ENCODE data around the gene PSMB5. TPM values are rescaled to one million over a fixed set of nuclear protein-coding genes. Genes with fewer than 3 reads are reported as not detected.

PSMB5 gene
- total and polyA plus RNA-seq, 9 of the 15 experiments (the other 6 are each of a cell fraction or from before 2014, with no cell fraction given) = 198 to 1,870 (median 269) TPM

DNA sequence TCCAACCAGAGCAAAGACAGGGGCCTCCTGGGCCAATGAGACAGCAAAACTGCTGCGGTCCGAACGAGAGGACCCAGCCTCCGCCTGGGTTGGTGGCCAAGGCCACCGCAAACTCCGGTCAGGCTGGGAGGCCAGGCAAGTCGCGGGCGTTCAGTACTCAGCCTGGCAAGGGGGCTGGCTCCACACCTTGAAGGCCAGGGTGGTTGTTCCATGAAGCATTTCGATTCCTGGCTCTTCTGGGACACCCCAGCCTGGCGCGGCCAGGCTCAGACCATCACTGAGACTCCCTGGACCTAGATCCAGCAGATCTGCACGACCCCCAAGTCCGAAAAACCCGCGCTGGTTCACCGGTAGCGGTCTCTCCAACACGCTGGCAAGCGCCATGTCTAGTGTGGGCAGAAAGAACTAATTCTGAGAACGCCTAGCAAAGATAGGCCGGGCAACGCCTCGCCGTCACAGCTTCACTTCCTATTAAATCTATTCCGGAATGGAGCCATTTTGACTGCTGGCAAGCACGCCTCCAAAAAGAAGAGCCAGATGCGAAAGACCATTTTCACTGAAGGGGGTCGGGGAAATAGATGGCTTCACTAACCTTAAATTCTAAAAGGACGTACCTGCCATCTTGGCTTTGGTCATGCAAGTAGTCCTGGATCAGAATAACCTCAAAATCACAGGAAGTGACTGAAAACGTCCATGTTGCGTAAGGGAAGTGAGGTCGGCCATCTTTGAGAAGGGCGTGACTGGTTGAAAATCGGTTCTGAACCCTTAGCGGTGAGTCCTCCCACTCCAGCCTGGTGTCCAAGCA lies at the start of gene PSMB5 (continued):
- TF ChIP-seq, protein P1, sequence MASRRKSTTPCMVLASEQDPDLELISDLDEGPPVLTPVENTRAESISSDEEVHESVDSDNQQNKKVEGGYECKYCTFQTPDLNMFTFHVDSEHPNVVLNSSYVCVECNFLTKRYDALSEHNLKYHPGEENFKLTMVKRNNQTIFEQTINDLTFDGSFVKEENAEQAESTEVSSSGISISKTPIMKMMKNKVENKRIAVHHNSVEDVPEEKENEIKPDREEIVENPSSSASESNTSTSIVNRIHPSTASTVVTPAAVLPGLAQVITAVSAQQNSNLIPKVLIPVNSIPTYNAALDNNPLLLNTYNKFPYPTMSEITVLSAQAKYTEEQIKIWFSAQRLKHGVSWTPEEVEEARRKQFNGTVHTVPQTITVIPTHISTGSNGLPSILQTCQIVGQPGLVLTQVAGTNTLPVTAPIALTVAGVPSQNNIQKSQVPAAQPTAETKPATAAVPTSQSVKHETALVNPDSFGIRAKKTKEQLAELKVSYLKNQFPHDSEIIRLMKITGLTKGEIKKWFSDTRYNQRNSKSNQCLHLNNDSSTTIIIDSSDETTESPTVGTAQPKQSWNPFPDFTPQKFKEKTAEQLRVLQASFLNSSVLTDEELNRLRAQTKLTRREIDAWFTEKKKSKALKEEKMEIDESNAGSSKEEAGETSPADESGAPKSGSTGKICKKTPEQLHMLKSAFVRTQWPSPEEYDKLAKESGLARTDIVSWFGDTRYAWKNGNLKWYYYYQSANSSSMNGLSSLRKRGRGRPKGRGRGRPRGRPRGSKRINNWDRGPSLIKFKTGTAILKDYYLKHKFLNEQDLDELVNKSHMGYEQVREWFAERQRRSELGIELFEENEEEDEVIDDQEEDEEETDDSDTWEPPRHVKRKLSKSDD (conservative IDR thresholded peaks at IDR 0.05; ENCODE audit: low read length) = no peak
- peak in 1 of 2 experiments; percentile 64; a peak in 1 of 4 replicates for TF ChIP-seq RCOR1 (IDR thresholded peaks at IDR 0.05; ENCODE audit: borderline replicate concordance in 1 of 2, low read depth in 2 of 2, low read length in 2 of 2)
- no peak for TF ChIP-seq KDM1A (IDR thresholded peaks at IDR 0.05)
- TF ChIP-seq NR3C1 (CRISPR knock-in tag; IDR thresholded peaks at IDR 0.05) = no peak
- TF ChIP-seq CEBPB (tag; IDR thresholded peaks at IDR 0.05) = peak; percentile 98
- peak; percentile 77; the same call in 1 of the 2 replicates for TF ChIP-seq POLR2AphosphoS5 (IDR thresholded peaks at IDR 0.05; ENCODE audit: control insufficient read depth, insufficient read depth, low read depth, low read length)
- TF ChIP-seq MYNN (IDR thresholded peaks at IDR 0.05) = peak; percentile 48; the same call in 1 of the 2 replicates
- TF ChIP-seq MYNN (CRISPR knock-in tag; IDR thresholded peaks at IDR 0.05) = no peak
- TF ChIP-seq SPI1 (IDR thresholded peaks at IDR 0.05; ENCODE audit: borderline replicate concordance, low read depth, low read length) = 0 out of 2 replicates have a peak, but pooled peaks have one; percentile 31
- TF ChIP-seq, protein P2, sequence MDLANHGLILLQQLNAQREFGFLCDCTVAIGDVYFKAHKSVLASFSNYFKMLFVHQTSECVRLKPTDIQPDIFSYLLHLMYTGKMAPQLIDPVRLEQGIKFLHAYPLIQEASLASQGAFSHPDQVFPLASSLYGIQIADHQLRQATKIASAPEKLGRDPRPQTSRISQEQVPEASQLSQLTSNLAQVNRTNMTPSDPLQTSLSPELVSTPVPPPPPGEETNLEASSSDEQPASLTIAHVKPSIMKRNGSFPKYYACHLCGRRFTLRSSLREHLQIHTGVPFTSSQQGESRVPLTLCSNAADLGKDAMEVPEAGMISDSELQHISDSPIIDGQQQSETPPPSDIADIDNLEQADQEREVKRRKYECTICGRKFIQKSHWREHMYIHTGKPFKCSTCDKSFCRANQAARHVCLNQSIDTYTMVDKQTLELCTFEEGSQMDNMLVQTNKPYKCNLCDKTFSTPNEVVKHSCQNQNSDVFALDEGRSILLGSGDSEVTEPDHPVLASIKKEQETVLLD (IDR thresholded peaks at IDR 0.05) = peak; percentile 95
- peak; percentile 25; the same call in 1 of the 2 replicates for TF ChIP-seq DPF2 (IDR thresholded peaks at IDR 0.05)
- TF ChIP-seq, protein P3, sequence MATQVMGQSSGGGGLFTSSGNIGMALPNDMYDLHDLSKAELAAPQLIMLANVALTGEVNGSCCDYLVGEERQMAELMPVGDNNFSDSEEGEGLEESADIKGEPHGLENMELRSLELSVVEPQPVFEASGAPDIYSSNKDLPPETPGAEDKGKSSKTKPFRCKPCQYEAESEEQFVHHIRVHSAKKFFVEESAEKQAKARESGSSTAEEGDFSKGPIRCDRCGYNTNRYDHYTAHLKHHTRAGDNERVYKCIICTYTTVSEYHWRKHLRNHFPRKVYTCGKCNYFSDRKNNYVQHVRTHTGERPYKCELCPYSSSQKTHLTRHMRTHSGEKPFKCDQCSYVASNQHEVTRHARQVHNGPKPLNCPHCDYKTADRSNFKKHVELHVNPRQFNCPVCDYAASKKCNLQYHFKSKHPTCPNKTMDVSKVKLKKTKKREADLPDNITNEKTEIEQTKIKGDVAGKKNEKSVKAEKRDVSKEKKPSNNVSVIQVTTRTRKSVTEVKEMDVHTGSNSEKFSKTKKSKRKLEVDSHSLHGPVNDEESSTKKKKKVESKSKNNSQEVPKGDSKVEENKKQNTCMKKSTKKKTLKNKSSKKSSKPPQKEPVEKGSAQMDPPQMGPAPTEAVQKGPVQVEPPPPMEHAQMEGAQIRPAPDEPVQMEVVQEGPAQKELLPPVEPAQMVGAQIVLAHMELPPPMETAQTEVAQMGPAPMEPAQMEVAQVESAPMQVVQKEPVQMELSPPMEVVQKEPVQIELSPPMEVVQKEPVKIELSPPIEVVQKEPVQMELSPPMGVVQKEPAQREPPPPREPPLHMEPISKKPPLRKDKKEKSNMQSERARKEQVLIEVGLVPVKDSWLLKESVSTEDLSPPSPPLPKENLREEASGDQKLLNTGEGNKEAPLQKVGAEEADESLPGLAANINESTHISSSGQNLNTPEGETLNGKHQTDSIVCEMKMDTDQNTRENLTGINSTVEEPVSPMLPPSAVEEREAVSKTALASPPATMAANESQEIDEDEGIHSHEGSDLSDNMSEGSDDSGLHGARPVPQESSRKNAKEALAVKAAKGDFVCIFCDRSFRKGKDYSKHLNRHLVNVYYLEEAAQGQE (IDR thresholded peaks at IDR 0.05; ENCODE audit: borderline replicate concordance) = no peak
- TF ChIP-seq, protein P3 (CRISPR knock-in tag; IDR thresholded peaks at IDR 0.05; ENCODE audit: low read depth) = 0 out of 2 replicates have a peak, but pooled peaks have one; percentile 59
- peak; percentile 54 for TF ChIP-seq FOSL1 (tag; conservative IDR thresholded peaks at IDR 0.05)
- 0 out of 2 replicates have a peak, but pooled peaks have one; percentile 34 for TF ChIP-seq KLF16 (IDR thresholded peaks at IDR 0.05)
